Cardiac fibroblast (primary cell): ENCODE measurements around the gene PCDH17.

Source experiments
- DNase-seq, 2 donors: peaks; one replicate each; pipeline versions ENCODE4 v3.0.0 to v3.0.0-alpha.2; 2010; ENCODE audit warnings: low read depth in 2 of 2
- H3K4me3 ChIP-seq, 2 donors: replicated peaks in 1 of 2; 1 replicate in 1 of 2; 2 replicates in 1 of 2; pipeline ENCODE4 v1.5.1; 2011; ENCODE audit warnings: low read depth in 2 of 2, low read length in 2 of 2, mild to moderate bottlenecking in 2 of 2, moderate library complexity in 1 of 2
- TF ChIP-seq, protein P1 (sequence below): IDR thresholded peaks from one replicate; pipeline ENCODE4 v1.5.1; 2011; ENCODE audit warnings: low read depth, mild to moderate bottlenecking, low read length, inconsistent platforms

PCDH17 gene

GRCh38 chr13:57740719-57741118 lies 109.2 kb downstream of the PCDH17 start:
- H3K4me3 ChIP-seq, result no peak overlapping the region
- DNase-seq, result peak in 1 of 2 donors; percentile 57
- TF ChIP-seq, protein P1, sequence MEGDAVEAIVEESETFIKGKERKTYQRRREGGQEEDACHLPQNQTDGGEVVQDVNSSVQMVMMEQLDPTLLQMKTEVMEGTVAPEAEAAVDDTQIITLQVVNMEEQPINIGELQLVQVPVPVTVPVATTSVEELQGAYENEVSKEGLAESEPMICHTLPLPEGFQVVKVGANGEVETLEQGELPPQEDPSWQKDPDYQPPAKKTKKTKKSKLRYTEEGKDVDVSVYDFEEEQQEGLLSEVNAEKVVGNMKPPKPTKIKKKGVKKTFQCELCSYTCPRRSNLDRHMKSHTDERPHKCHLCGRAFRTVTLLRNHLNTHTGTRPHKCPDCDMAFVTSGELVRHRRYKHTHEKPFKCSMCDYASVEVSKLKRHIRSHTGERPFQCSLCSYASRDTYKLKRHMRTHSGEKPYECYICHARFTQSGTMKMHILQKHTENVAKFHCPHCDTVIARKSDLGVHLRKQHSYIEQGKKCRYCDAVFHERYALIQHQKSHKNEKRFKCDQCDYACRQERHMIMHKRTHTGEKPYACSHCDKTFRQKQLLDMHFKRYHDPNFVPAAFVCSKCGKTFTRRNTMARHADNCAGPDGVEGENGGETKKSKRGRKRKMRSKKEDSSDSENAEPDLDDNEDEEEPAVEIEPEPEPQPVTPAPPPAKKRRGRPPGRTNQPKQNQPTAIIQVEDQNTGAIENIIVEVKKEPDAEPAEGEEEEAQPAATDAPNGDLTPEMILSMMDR, result no peak

DNA sequence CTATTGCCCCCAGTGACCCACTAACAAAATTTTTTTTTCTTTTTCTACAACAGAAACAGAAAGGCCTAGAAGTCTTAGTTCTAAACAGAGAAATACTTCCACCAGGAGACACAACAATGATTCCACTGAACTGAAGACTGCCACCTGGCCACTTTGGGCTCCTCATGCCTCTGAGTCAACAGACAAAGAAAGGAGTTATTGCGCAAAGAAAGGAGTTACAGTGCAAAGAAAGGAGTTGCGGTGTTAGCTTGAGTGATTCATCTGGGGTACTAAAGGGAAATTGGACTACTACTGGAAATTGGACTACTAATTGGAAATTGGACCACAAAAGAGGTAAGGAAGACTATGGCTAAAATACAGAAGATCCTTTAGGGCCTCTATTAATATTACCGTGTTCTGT lies 116.6 kb downstream of the PCDH17 start:
- TF ChIP-seq, protein P1, result no peak
- peak in 1 of 2 donors; percentile 58 for DNase-seq
- H3K4me3 ChIP-seq, result no peak overlapping the region

GRCh38 chr13:57760951-57761350 lies 129.4 kb downstream of the PCDH17 start:
- TF ChIP-seq, protein P1, result no peak
- no peak overlapping the region for H3K4me3 ChIP-seq
- DNase-seq, result no peak

DNA sequence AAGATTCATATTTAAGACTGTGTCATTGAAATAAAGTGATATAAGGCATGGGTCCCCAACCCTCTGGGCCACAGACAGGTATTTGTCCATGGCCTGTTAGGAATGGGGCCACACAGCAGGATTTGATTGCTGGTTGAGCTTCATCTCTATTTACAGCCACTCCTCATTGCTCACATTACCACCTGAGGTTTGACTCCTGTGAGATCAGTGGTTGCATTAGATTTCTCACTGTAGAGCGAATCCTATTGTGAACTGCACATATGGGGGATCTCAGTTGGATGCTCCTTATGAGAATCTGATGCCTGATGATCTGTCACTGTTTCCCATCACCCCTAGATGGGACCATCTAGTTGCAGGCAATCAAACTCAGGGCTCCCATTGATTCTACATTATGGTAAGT lies 132.1 kb downstream of the PCDH17 start:
- no peak overlapping the region for H3K4me3 ChIP-seq
- TF ChIP-seq, protein P1, result no peak
- DNase-seq, result no peak
